GM18508 (cell line): Measurements from ENCODE around the gene DRGX.

ENCODE experiments used
- ATAC-seq: cut with Tn5 transposase; IDR thresholded peaks from one replicate; pipeline ENCODE4 v1.9.1; 2021; ENCODE audit warnings: moderate number of reproducible peaks; ENCODE audit not compliant: insufficient read depth, unreplicated experiment

The DRGX gene

GRCh38 chr10:49350846-49351532, 44.9 kb downstream of the DRGX start:
- ATAC-seq, result no peak

- no peak for ATAC-seq
Observed at GRCh38 chr10:49350138-49350537, 45.8 kb downstream of the DRGX start.

DNA sequence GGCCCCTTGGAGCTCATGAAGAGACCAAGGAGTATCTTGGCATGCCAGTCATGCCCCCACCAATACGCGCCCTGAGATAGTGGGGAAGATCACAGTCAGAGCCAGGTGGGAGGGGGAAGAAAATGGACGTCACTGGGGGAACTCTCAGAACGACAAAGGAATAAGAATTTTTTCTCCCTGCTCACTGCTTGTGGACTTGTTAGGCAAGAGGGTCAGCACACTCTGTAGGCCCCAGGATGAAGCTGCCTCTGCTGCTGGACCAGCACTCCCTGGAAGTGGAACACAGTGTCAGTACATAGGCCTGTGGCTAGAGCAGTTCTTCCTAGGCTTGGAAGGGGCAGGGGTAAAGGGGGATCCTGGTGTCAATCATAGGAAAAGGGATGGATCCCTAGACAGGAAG, 46.5 kb downstream of the DRGX start:
- ATAC-seq, result no peak

DNA sequence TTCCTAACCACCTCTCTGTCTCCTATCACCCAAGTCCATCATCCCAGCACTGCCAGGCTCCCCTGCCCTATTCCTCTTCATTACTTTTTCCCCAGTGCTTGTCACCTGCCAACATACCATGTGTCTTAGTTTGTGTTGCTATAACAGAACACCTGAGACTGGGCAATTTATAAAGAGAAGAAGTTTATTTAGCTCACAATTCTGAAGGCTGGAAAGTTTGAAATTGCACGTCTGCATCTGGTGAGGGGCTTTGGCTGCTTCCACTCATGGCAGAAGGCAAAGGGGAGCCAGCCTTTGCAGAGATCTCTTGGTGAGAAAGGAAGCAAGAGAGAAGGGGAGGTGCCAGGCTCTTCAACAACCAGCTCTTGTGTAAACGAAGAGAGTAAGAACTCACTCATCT, 47.3 kb downstream of the DRGX start:
- no peak for ATAC-seq

- no peak for ATAC-seq
Observed at GRCh38 chr10:49347827-49348226, 48.1 kb downstream of the DRGX start.

DNA sequence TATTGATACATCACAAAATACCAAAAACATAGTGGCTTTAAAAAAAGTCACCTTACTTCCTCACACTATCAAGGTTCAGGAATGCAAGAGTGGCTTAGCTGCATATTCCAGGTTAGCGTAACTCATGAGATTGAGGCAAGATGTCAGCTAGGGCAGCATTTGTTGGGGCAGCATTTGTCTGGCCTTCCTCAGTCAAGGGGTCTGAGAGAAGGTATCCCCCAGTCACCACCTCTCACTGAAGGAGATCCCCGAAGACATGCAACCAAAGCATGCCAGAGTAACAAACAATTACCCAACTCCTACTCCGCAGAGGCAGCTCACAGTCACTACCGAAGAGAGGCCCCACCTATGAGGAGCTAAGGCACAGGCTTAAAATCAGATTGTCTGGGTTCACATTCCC, 48.5 kb downstream of the DRGX start:
- no peak for ATAC-seq

GRCh38 chr10:49344840-49345239, 51.0 kb downstream of the DRGX start:
- ATAC-seq, result no peak

GRCh38 chr10:49338604-49339003, 57.3 kb downstream of the DRGX start:
- no peak for ATAC-seq

DNA sequence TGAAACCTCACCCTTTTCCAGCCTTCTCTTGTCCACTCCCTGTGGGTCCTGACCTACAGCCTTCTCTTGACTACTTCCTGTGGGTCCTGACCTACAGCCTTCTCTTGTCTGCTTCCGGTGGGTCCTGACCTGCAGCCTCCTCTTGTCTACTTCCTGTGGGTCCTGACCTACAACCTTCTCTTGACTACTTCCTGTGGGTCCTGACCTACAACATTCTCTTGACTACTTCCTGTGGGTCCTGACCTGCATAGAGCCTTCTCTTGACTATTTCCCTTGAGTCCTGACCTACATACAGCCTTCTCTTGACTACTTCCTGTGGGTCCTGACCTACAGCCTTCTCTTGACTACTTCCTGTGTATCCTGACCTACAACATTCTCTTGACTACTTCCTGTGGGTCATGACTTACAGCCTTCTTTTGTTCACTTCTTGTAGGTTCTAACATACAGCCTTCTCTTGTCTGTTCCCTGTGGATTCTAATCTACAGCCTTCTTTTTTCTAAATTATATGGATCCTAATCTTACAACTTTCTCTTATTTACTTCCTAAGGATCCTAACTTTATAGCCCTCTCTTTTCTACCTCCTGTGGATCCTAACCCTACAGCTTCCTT, 60.4 kb downstream of the DRGX start:
- ATAC-seq, result no peak

GRCh38 chr10:49334964-49335363, 60.9 kb downstream of the DRGX start:
- no peak for ATAC-seq

- ATAC-seq, result no peak
Observed at GRCh38 chr10:49333192-49333591, 62.7 kb downstream of the DRGX start.

- ATAC-seq, result no peak
Observed at GRCh38 chr10:49332768-49333167, 63.1 kb downstream of the DRGX start.

GRCh38 chr10:49332333-49332732, 63.6 kb downstream of the DRGX start:
- no peak for ATAC-seq

DNA sequence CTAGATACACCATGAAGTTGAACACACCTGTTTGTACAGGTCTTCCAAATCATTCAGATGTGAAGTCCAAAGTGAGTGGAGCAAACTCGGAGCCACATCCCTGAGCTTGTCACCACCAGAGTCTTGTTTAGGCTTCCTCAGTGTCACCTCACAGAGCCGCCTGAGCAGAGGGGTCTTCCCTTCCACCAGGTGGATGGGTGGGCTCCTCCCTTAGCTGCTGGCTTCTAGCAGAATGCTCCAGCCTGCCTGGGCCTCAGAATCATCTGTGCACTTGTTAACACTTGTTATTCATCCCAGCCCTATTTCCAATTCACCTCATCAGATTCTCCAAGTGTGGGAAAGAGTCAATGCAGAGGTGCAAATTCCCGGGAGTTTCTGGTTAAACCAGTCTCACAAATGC, 64.5 kb downstream of the DRGX start:
- ATAC-seq, result no peak

DNA sequence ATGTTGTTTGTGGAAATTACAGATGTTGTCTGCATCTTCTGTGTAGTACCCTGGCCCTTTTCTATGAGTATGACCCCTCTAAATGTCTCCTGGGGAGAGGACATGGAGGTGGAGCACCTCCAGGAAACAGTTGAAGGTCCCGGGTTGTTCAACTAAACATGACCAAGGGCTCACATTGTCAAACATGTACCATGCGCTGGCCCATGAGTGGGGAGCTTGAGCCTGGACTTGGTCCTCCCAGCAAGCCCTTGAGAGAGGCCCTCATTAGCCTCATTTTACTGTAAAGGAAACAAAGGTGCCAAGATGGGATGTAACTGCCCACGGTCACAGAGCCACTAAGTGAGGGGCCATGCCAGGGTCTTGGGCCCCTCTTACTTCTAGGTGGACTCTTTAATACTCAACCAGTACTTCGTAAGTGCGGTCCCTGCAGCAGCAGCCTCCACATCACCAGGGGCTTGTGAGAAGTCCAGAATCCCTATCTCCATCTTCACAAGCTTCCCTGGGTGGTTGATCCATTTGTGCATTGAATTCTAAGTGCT, 65.7 kb downstream of the DRGX start:
- ATAC-seq, result no peak

DNA sequence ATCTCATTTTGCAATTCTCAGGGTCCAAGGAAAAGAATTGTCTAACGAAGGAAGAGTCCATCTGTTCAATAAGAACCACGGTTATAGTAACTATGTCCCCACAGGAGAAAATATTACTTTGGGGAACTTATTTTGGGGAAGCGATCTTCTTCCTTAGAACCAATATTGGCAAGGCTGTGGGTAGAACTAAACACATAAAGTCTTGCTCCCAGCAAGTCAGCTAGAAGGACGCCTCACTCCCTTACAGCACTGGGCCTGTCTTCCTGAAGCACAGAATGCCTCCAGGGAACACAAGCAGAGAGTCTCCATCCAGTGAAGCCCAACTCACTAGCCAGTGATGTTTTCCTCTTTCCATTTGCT, 66.8 kb downstream of the DRGX start:
- no peak for ATAC-seq

DNA sequence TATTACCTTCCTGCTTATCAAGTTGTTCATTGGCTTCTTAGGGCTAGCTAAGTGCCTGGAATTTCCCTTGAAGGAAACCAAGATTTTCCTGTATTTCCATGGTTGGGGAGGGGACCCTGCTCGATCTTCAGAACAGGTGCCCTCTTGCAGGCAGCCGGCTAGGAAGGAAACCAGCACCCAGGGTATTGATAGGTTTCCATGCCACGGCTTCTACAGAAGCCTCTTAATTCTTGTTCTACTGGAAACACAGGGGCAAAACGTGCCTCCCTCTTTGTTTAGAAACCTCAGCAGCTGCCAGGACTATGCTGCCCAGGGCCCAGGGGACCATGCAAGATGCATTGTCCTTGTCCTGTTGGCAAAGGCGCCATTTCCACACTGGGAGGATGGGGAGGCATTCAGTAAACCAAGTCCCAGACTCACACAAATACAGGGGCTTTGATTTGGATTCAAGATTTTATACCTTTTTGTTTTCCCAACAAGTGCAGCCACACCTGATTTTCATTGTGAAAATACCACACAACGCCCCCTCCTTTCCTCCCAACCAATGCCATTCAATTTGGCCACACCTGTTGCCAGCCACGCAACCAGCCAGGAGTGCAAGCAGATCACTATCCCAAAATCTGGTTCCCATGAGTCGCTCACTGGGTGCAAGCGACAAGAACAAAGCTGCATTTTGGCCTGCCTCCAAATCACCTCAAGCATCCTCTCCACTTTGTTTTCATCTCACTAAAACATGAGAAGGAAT, 67.3 kb downstream of the DRGX start:
- no peak for ATAC-seq

DNA sequence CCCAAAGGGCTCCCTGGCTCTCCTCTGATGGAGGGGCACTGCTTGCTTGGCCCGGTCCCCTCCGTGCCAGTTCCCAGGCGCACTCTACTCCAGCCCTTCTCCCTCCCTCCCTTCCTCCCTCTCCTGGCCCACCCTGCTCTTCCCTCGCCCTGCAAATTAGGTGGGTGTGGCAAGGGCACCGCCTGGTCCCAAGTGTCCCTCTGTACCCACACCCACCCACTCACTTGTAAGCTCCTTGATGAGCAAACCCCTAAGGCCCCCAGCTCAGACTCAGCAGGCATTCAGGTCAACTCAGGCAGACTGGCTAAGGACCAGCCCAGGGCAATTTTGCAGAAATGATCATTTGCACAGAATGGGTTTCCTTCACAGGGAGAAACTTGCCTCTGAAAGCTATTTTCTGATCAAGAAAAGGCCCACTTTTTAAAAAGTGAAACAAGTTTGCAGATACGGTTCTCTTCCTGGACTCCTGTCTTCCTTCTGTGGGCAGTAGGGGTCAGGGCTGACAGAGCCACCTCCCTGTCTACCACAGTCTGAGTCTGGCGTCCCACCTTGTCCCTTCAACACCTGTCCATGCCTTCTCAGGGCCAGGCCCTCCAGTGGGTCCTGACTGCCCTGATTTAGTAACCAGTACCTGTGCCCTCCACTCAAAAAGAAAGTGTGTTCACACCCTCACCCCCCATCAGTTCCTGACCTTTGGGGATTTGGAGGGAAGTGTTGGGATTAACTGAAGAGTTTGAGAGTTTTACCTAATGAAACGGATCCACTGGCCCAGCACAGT, 68.7 kb downstream of the DRGX start:
- ATAC-seq, result no peak

GRCh38 chr10:49325916-49326783, 69.7 kb downstream of the DRGX start:
- no peak for ATAC-seq
